ENCODE data around the gene PLBD2. TPM values are rescaled to one million over a fixed set of nuclear protein-coding genes. Genes with fewer than 3 reads are reported as not detected.
"Not testable (repeated sequence)": the region's sequence is repeated elsewhere in the genome, so short reads cannot be mapped to it uniquely, and the experiment has no call there.

Gene PLBD2
- total RNA-seq, 1 donor from 2014 or later: 55.1 TPM

DNA sequence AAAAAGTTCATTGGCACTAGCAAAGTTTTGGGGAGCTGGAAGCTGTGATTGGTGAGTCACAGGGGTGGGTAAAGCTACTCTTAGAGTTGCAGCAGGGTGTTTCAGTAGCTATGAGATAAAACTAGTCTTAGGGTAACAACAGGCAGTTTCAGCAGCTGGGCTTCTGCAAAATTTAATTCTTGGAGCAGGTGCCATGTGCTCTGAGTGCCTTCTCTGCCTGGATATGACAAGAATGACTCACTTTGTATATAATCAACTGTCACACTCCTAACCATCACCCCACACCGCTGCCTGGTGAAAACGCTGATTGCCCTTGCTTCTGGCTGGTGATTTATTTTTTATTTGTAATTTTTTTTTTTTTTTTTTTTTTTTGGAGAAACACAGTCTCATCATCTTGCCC is 10.5 kb upstream of the PLBD2 start:
- DNase-seq (ENCODE audit: low spot score in 2 of 2): no peak
- Histone ChIP-seq H3K27me3 (no peaks in the 10 kb centered on the region), H3K36me3 (no peaks in the 10 kb centered on the region), H3K4me1 (no peaks in the 10 kb centered on the region), H3K27ac (no peak overlapping the region), H3K9me3 (no peaks in the 10 kb centered on the region), H3K4me3 (no peak overlapping the region)
- no peak for TF ChIP-seq CTCF (IDR thresholded peaks at IDR 0.05)
- intact Hi-C loops (cut with DNase I): no loop called here

GRCh38 chr12:113348849-113349536 is 9.4 kb upstream of the PLBD2 start:
- TF ChIP-seq CTCF (IDR thresholded peaks at IDR 0.05): no peak
- H3K27ac ChIP-seq: no peak overlapping the region
- no peaks in the 10 kb centered on the region for H3K9me3 ChIP-seq
- no peaks in the 10 kb centered on the region for H3K4me1 ChIP-seq
- no peaks in the 10 kb centered on the region for H3K27me3 ChIP-seq
- no peaks in the 10 kb centered on the region for H3K36me3 ChIP-seq
- no peak for DNase-seq (ENCODE audit: low spot score in 2 of 2)
- intact Hi-C loops (cut with DNase I): no loop called here
- no peak overlapping the region for H3K4me3 ChIP-seq

- no peaks in the 10 kb centered on the region for H3K4me1 ChIP-seq
- TF ChIP-seq CTCF (IDR thresholded peaks at IDR 0.05): no peak
- no peak overlapping the region for H3K27ac ChIP-seq
- no peak overlapping the region for H3K4me3 ChIP-seq
- DNase-seq (ENCODE audit: low spot score in 2 of 2): no peak
- no peaks in the 10 kb centered on the region for H3K36me3 ChIP-seq
- no peaks in the 10 kb centered on the region for H3K27me3 ChIP-seq
- no peaks in the 10 kb centered on the region for H3K9me3 ChIP-seq
- intact Hi-C loops (cut with DNase I): no loop called here
These were observed 7.3 kb upstream of the PLBD2 start for GRCh38 chr12:113351089-113351488.

DNA sequence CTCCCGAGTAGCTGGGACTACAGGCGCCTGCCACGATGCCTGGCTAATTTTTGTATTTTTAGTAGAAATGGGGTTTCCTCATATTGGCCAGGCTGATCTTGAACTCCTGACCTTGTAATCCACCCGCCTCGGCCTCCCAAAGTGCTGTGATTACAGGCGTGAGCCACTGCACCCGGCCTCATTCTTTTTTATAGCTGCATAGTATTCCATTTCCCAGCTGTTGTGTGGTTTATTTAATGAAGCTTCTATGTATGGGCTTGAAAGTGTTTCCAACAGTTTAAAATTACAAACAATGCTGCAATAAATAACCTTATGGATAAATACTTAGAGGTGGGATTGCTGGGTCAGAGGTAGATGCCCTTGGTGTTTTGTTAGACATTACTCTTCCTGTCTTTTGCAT is 4.2 kb upstream of the PLBD2 start:
- H3K4me3 ChIP-seq; DNase-seq (ENCODE audit: low spot score in 2 of 2); H3K9me3 ChIP-seq; H3K4me1 ChIP-seq; intact Hi-C loops (cut with DNase I); H3K36me3 ChIP-seq; H3K27me3 ChIP-seq; H3K27ac ChIP-seq: not testable (repeated sequence)

- peak overlapping the region; percentile 67 to 84 for H3K4me3 ChIP-seq
- H3K4me1 ChIP-seq: peaks cover 0 to 14% of the 10 kb centered on the region in 2 donors
- H3K27ac ChIP-seq: peak overlapping the region; percentile 86 to 88
- no peaks in the 10 kb centered on the region for H3K27me3 ChIP-seq
- intact Hi-C loops (cut with DNase I): loop anchor here (2.0 kb wide), 1 partner anchor 607 kb away; the partner anchor contains the start of gene RBM19
- H3K36me3 ChIP-seq: peaks cover 0 to 3% of the 10 kb centered on the region in 2 donors
- no peaks in the 10 kb centered on the region for H3K9me3 ChIP-seq
- no peak for TF ChIP-seq CTCF (IDR thresholded peaks at IDR 0.05)
- no peak for DNase-seq (ENCODE audit: low spot score in 2 of 2)
These were observed 949 bp downstream of the PLBD2 start for GRCh38 chr12:113359133-113359938.

Data from ascending aorta (tissue), 2 donors.